SK-N-SH treated with all-trans-retinoic acid at 6 μM for 48 hours (cell line): ENCODE data around the gene ARHGAP15.

ENCODE experiments used
- ATAC-seq: fragments of 200-7000 bp; cut with Tn5 transposase; 3 replicates; pipeline ENCODE4 v1.9.1; 2020; ENCODE audit warnings: mild to moderate bottlenecking, moderate library complexity
- ARNTL ChIP-seq: fragments of 450-650 bp; formaldehyde crosslinking; IDR thresholded peaks from 2 replicates; pipeline ENCODE4 v1.5.0; 2020; ENCODE audit warnings: low read depth, mild to moderate bottlenecking, moderate library complexity, borderline replicate concordance
- BACH2 ChIP-seq: fragments of 250-450 bp; sonication (Bioruptor Pico); IDR thresholded peaks from 2 replicates; pipeline ENCODE4 v1.9.0; 2021; ENCODE audit warnings: mild to moderate bottlenecking, borderline replicate concordance
- CSDC2 ChIP-seq: fragments of 250-450 bp; sonication (Bioruptor Pico); IDR thresholded peaks from 2 replicates; pipeline ENCODE4 v1.5.0; 2020; ENCODE audit warnings: mild to moderate bottlenecking, moderate library complexity
- CSRNP3 ChIP-seq: fragments of 250-450 bp; sonication (Bioruptor Pico); IDR thresholded peaks from 2 replicates; pipeline ENCODE4 v1.5.1; 2021; ENCODE audit warnings: mild to moderate bottlenecking, moderate library complexity
- ESRRG ChIP-seq: fragments of 250-450 bp; sonication (Bioruptor Pico); IDR thresholded peaks from 2 replicates; pipeline ENCODE4 v1.6.1; 2021; ENCODE audit warnings: mild to moderate bottlenecking
- GLIS3 ChIP-seq: fragments of 250-450 bp; sonication (Bioruptor Pico); IDR thresholded peaks from 2 replicates; pipeline ENCODE4 v1.5.0; 2020; ENCODE audit warnings: mild to moderate bottlenecking, moderate library complexity
- ISL1 ChIP-seq: fragments of 250-450 bp; sonication (Bioruptor Pico); IDR thresholded peaks from 2 replicates; pipeline ENCODE4 v2.1.2; 2022; ENCODE audit warnings: mild to moderate bottlenecking, moderate library complexity
- OSR1 ChIP-seq: fragments of 250-450 bp; sonication (Bioruptor Pico); IDR thresholded peaks from 2 replicates; pipeline ENCODE4 v1.8.0; 2022; ENCODE audit warnings: moderate library complexity, mild to moderate bottlenecking, inconsistent platforms
- POU6F1 ChIP-seq: fragments of 250-450 bp; sonication (Bioruptor Pico); IDR thresholded peaks from 2 replicates; pipeline ENCODE4 v1.8.0; 2021; ENCODE audit warnings: low read depth, mild to moderate bottlenecking, moderate library complexity, borderline replicate concordance
- PPARA ChIP-seq: fragments of 250-450 bp; sonication (Bioruptor Pico); IDR thresholded peaks from 2 replicates; pipeline ENCODE4 v1.5.0; 2020; ENCODE audit warnings: mild to moderate bottlenecking, borderline replicate concordance
- RARB ChIP-seq: fragments of 250-450 bp; sonication (Bioruptor Pico); IDR thresholded peaks from 2 replicates; pipeline ENCODE4 v1.8.0; 2021; ENCODE audit warnings: mild to moderate bottlenecking, moderate library complexity
- SNAI2 ChIP-seq: fragments of 250-450 bp; sonication (Bioruptor Pico); IDR thresholded peaks from 2 replicates; pipeline ENCODE4 v1.5.0; 2020; ENCODE audit warnings: mild to moderate bottlenecking, moderate library complexity
- TCF4 ChIP-seq: fragments of 250-450 bp; sonication (Bioruptor Pico); IDR thresholded peaks from 2 replicates; pipeline ENCODE4 v1.8.0; 2021; ENCODE audit warnings: mild to moderate bottlenecking, moderate library complexity, borderline replicate concordance
- TOX ChIP-seq: fragments of 250-450 bp; sonication (Bioruptor Pico); IDR thresholded peaks from 2 replicates; pipeline ENCODE4 v1.8.0; 2021; ENCODE audit warnings: mild to moderate bottlenecking, moderate library complexity, borderline replicate concordance
- ZC3H10 ChIP-seq: fragments of 250-450 bp; sonication (Bioruptor Pico); IDR thresholded peaks from 2 replicates; pipeline ENCODE4 v1.5.1; 2021; ENCODE audit warnings: mild to moderate bottlenecking, moderate library complexity
- ZFP3 ChIP-seq: fragments of 250-450 bp; sonication (Bioruptor Pico); IDR thresholded peaks from 2 replicates; pipeline ENCODE4 v1.5.0; 2020; ENCODE audit warnings: mild to moderate bottlenecking, moderate library complexity
- ZFP30 ChIP-seq: fragments of 450-650 bp; formaldehyde crosslinking; IDR thresholded peaks from 2 replicates; pipeline ENCODE4 v1.5.0; 2022; ENCODE audit warnings: mild to moderate bottlenecking, moderate library complexity
- ZNF565 ChIP-seq: fragments of 450-650 bp; formaldehyde crosslinking; conservative IDR thresholded peaks from 2 replicates; pipeline ENCODE4 v1.5.0; 2020; ENCODE audit warnings: low read depth, mild to moderate bottlenecking, moderate library complexity
- ZNF70 ChIP-seq: fragments of 450-650 bp; formaldehyde crosslinking; IDR thresholded peaks from 2 replicates; pipeline ENCODE4 v1.5.0; 2020; ENCODE audit warnings: mild to moderate bottlenecking, moderate library complexity
- ZNF8 ChIP-seq: fragments of 450-650 bp; formaldehyde crosslinking; IDR thresholded peaks from 2 replicates; pipeline ENCODE4 v1.5.0; 2020; ENCODE audit warnings: mild to moderate bottlenecking, moderate library complexity
- TF ChIP-seq, protein P1 (sequence below): fragments of 250-450 bp; sonication (Bioruptor Pico); IDR thresholded peaks from 2 replicates; pipeline ENCODE4 v1.8.0; 2020; ENCODE audit warnings: mild to moderate bottlenecking, moderate library complexity, borderline replicate concordance
- TF ChIP-seq, protein P2 (sequence below): fragments of 250-450 bp; sonication (Bioruptor Pico); IDR thresholded peaks from 2 replicates; pipeline ENCODE4 v1.5.0; 2020; ENCODE audit warnings: mild to moderate bottlenecking, moderate library complexity
- TF ChIP-seq, protein P3 (sequence below): fragments of 250-450 bp; sonication (Bioruptor Pico); IDR thresholded peaks from 2 replicates; pipeline ENCODE4 v1.5.1; 2020; ENCODE audit warnings: low read depth, mild to moderate bottlenecking, moderate library complexity

Gene ARHGAP15

GRCh38 chr2:143128681-143129580 lies at the start of gene ARHGAP15:
Gene ARHGAP15, plus strand, starts transcription at chr2:143129419.
- no peak for TF ChIP-seq ZFP30 (CRISPR knock-in tag)
- no peak for TF ChIP-seq BACH2 (CRISPR knock-in tag)
- TF ChIP-seq ARNTL (CRISPR knock-in tag) = no peak
- TF ChIP-seq ZNF565 = no peak
- TF ChIP-seq, protein P1, sequence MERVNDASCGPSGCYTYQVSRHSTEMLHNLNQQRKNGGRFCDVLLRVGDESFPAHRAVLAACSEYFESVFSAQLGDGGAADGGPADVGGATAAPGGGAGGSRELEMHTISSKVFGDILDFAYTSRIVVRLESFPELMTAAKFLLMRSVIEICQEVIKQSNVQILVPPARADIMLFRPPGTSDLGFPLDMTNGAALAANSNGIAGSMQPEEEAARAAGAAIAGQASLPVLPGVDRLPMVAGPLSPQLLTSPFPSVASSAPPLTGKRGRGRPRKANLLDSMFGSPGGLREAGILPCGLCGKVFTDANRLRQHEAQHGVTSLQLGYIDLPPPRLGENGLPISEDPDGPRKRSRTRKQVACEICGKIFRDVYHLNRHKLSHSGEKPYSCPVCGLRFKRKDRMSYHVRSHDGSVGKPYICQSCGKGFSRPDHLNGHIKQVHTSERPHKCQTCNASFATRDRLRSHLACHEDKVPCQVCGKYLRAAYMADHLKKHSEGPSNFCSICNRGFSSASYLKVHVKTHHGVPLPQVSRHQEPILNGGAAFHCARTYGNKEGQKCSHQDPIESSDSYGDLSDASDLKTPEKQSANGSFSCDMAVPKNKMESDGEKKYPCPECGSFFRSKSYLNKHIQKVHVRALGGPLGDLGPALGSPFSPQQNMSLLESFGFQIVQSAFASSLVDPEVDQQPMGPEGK (CRISPR knock-in tag) = no peak
- TF ChIP-seq CSDC2 = no peak
- TF ChIP-seq GLIS3 = no peak
- no peak for TF ChIP-seq ZFP3 (CRISPR knock-in tag)
- no peak for TF ChIP-seq TCF4
- no peak for TF ChIP-seq ZNF70 (CRISPR knock-in tag)
- TF ChIP-seq, protein P2, sequence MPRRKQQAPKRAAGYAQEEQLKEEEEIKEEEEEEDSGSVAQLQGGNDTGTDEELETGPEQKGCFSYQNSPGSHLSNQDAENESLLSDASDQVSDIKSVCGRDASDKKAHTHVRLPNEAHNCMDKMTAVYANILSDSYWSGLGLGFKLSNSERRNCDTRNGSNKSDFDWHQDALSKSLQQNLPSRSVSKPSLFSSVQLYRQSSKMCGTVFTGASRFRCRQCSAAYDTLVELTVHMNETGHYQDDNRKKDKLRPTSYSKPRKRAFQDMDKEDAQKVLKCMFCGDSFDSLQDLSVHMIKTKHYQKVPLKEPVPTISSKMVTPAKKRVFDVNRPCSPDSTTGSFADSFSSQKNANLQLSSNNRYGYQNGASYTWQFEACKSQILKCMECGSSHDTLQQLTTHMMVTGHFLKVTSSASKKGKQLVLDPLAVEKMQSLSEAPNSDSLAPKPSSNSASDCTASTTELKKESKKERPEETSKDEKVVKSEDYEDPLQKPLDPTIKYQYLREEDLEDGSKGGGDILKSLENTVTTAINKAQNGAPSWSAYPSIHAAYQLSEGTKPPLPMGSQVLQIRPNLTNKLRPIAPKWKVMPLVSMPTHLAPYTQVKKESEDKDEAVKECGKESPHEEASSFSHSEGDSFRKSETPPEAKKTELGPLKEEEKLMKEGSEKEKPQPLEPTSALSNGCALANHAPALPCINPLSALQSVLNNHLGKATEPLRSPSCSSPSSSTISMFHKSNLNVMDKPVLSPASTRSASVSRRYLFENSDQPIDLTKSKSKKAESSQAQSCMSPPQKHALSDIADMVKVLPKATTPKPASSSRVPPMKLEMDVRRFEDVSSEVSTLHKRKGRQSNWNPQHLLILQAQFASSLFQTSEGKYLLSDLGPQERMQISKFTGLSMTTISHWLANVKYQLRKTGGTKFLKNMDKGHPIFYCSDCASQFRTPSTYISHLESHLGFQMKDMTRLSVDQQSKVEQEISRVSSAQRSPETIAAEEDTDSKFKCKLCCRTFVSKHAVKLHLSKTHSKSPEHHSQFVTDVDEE (CRISPR knock-in tag) = no peak
- no peak for TF ChIP-seq POU6F1 (CRISPR knock-in tag)
- no peak for TF ChIP-seq TOX (CRISPR knock-in tag)
- no peak for TF ChIP-seq OSR1 (CRISPR knock-in tag)
- no peak for TF ChIP-seq ZC3H10 (CRISPR knock-in tag)
- no peak for TF ChIP-seq SNAI2 (CRISPR knock-in tag)
- TF ChIP-seq CSRNP3 (CRISPR knock-in tag) = no peak
- no peak for TF ChIP-seq ISL1 (CRISPR knock-in tag)
- no peak for ATAC-seq

- ATAC-seq = no peak
- TF ChIP-seq, protein P1 (CRISPR knock-in tag) = no peak
- TF ChIP-seq TCF4 = no peak
- no peak for TF ChIP-seq TOX (CRISPR knock-in tag)
- no peak for TF ChIP-seq ZFP3 (CRISPR knock-in tag)
- TF ChIP-seq ZNF565 = no peak
- TF ChIP-seq SNAI2 (CRISPR knock-in tag) = no peak
- no peak for TF ChIP-seq BACH2 (CRISPR knock-in tag)
- no peak for TF ChIP-seq ZFP30 (CRISPR knock-in tag)
- no peak for TF ChIP-seq ESRRG (CRISPR knock-in tag)
- no peak for TF ChIP-seq PPARA (CRISPR knock-in tag)
- no peak for TF ChIP-seq GLIS3
- no peak for TF ChIP-seq ARNTL (CRISPR knock-in tag)
- TF ChIP-seq, protein P3, sequence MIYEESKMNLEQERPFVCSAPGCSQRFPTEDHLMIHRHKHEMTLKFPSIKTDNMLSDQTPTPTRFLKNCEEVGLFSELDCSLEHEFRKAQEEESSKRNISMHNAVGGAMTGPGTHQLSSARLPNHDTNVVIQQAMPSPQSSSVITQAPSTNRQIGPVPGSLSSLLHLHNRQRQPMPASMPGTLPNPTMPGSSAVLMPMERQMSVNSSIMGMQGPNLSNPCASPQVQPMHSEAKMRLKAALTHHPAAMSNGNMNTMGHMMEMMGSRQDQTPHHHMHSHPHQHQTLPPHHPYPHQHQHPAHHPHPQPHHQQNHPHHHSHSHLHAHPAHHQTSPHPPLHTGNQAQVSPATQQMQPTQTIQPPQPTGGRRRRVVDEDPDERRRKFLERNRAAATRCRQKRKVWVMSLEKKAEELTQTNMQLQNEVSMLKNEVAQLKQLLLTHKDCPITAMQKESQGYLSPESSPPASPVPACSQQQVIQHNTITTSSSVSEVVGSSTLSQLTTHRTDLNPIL (CRISPR knock-in tag) = no peak
- no peak for TF ChIP-seq POU6F1 (CRISPR knock-in tag)
- TF ChIP-seq ZC3H10 (CRISPR knock-in tag) = no peak
- TF ChIP-seq ISL1 (CRISPR knock-in tag) = no peak
- TF ChIP-seq ZNF8 (CRISPR knock-in tag) = no peak
- TF ChIP-seq RARB (CRISPR knock-in tag) = no peak
These were observed 47.6 kb upstream of the ARHGAP15 start for GRCh38 chr2:143081616-143082015.
